Upper lobe of right lung (tissue), 1 donor: ENCODE results near the gene PWP1. TPM values are rescaled to one million over a fixed set of nuclear protein-coding genes. Genes with fewer than 3 reads are reported as not detected.

Source experiments
- ATAC-seq: fragments of 200-7000 bp; cut with Tn5 transposase; one replicate; pipeline ENCODE4 v1.9.1; 2020; ENCODE audit warnings: mild to moderate bottlenecking, moderate library complexity
- DNase-seq: peaks from one replicate; pipeline ENCODE4 v3.0.0-alpha.2; 2020
- H3K27ac ChIP-seq: fragments of 200-600 bp; one replicate; pipeline ENCODE4 v1.8.0; 2022
- H3K27me3 ChIP-seq: fragments of 200-600 bp; one replicate; pipeline ENCODE4 v1.8.0; 2022; ENCODE audit warnings: mild to moderate bottlenecking
- H3K36me3 ChIP-seq: fragments of 200-600 bp; one replicate; pipeline ENCODE4 v1.8.0; 2022
- H3K4me1 ChIP-seq: fragments of 200-600 bp; one replicate; pipeline ENCODE4 v1.8.0; 2022
- H3K4me3 ChIP-seq: fragments of 200-600 bp; one replicate; pipeline ENCODE4 v1.8.0; 2022; ENCODE audit warnings: mild to moderate bottlenecking
- H3K9me3 ChIP-seq: fragments of 200-600 bp; one replicate; pipeline ENCODE4 v1.8.0; 2022
- CTCF ChIP-seq: fragments of 200-600 bp; IDR thresholded peaks from one replicate; pipeline ENCODE4 v1.8.0; 2022; ENCODE audit warnings: antibody characterized with exemption
- intact Hi-C: fragments of 100-400 bp; cut with DNase I; formaldehyde crosslinking; loops from one replicate; pipeline ENCODE4 v1.11.0; 2022
- total RNA-seq: library from RNA; stranded (reverse); fragmentation: NEBNext Ultra II Directional; extraction: Animal tissue kit (Norgen Biotek cat#: 25700); gene quantifications from one replicate; pipeline ENCODE4 v1.2.1, GENCODE V29; 2021
- donor health status: DM: no; HTN: yes; CAD: no; lungs with severe emphysema.

PWP1 gene
- total RNA-seq, 1 donor from 2014 or later: 25.8 TPM

- intact Hi-C loops: no loop called here
- DNase-seq (peak; percentile 97), ATAC-seq (peak; percentile 99)
- H3K36me3 ChIP-seq: peaks cover 15% of the 10 kb centered on the region
- no peaks in the 10 kb centered on the region for H3K9me3 ChIP-seq
- no peaks in the 10 kb centered on the region for H3K27me3 ChIP-seq
- peak within 1 kb of the TSS; percentile 83 for H3K4me3 ChIP-seq
- TF ChIP-seq CTCF: peak; percentile 44
- H3K27ac ChIP-seq: peak within 1 kb of the TSS; percentile 82
- peaks cover 21% of the 10 kb centered on the region for H3K4me1 ChIP-seq
These were observed 75.4 kb downstream of the PWP1 start, which contains the start of gene PRDM4 for GRCh38 chr12:107760809-107761501. Gene PRDM4 (minus strand): TSS chr12:107761137. CDS start chr12:107760515, 622 bp downstream.

GRCh38 chr12:107761502-107761904 is 75.9 kb downstream of the PWP1 start:
- ATAC-seq: no peak

More at GRCh38 chr12:107761502-107761904, 75.9 kb downstream of the PWP1 start:
- DNase-seq: no peak
- Histone ChIP-seq H3K27ac (peak overlapping the region; percentile 82), H3K9me3 (no peaks in the 10 kb centered on the region), H3K4me1 (peaks cover 21% of the 10 kb centered on the region), H3K27me3 (no peaks in the 10 kb centered on the region), H3K36me3 (peaks cover 10% of the 10 kb centered on the region), H3K4me3 (peak overlapping the region; percentile 83)
- TF ChIP-seq CTCF: no peak
- intact Hi-C loops: no loop called here

Other genes with a start within 250 kb of the PWP1 start
- 25.9 TPM for gene PRDM4, start 75.3 kb downstream of the PWP1 start, total RNA-seq
- gene ASCL4, start 88.9 kb downstream of the PWP1 start, total RNA-seq: not detected